CD4-positive, alpha-beta T cell treated with Interleukin-6 at 100 ng/mL for 8 hours (primary cell): ENCODE measurements around the gene LPP.
"Not testable (repeated sequence)": the region's sequence is repeated elsewhere in the genome, so short reads cannot be mapped to it uniquely, and the experiment has no call there.

Experiments
- DNase-seq: peaks from one replicate; pipeline ENCODE4 v3.0.0-alpha.2; 2020; ENCODE audit warnings: mixed read lengths, low spot score

LPP gene

DNA sequence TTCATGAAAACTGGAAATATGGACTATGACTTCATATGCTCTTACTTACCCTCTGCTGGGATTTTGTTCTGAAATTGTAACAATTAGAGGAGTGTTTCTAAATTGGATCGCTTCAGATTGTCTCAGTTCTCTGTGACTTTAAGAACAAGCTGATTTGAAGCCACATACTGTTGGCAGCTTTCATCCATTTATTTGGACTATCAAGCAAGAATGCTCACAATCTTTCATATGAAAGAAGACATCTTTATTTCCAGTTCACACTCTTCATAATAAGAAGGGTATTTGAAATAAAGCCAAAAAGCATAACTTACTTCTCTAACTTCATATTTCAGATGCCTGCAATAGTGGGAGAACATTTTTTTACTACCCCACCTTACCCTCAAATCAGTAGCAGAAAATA is 526.2 kb downstream of the LPP start:
- DNase-seq = no peak

- DNase-seq = no peak
These were observed 526.6 kb downstream of the LPP start for GRCh38 chr3:188680605-188681004.

DNA sequence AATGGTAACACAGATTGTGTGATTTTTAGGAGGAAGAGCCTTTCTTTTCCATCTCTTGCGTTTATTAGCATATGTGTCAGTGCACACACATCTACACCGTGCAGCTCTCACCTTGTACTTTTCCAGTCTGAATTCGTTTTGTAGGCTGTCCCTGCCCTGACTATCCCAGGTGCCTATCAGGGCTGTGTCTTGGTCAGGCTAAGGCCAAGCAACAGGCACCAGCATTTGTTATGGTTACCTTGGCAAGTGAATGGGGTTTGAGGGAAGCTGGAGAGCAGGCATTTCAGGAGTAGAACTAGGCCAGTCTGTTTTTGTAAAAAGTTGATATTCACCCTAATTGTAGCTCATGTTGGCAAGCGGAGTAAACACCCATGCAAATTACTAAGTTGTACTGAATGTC is 528.4 kb downstream of the LPP start:
- DNase-seq = no peak

GRCh38 chr3:188683032-188683521 is 529.1 kb downstream of the LPP start:
- no peak for DNase-seq

GRCh38 chr3:188684276-188684675 is 530.3 kb downstream of the LPP start:
- no peak for DNase-seq

DNA sequence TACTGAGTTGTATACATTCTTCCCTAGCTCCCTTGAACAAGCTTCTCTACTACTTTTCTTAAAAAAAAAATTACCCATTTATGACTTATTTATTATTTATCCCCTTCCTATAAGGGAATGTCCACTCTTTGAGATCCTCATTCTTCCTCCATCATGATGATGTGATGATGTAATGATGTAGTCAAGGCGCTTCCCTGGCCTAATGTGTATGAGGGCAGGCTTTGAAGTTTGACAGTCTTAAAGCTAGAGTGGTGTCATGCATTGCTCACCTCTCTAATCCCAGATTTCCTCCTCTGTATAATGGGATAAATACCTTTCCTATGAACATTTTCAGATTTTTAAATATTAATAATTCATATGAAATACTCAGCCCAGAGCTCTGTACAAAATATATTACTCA is 531.8 kb downstream of the LPP start:
- no peak for DNase-seq

DNA sequence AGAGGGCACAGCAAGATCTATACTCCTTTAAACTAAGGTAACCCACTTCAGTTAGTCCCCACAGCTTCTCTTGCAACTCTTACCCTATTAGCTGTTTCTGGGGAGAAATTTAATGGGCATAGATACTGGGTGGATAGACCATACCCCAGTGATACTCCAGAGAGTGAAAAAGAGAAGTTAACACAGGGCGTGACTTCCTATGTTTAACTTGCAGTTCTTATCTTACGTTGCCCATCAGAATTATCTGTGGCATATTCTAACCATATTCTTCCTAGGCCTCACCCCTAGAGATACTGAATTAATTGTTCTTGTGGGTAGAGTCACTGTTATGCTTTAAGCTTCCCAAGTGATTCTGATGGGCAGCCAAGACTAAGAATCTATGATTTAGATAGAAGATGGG is 532.4 kb downstream of the LPP start:
- DNase-seq = no peak

- no peak for DNase-seq
These were observed 533.4 kb downstream of the LPP start for GRCh38 chr3:188687389-188687788.

DNA sequence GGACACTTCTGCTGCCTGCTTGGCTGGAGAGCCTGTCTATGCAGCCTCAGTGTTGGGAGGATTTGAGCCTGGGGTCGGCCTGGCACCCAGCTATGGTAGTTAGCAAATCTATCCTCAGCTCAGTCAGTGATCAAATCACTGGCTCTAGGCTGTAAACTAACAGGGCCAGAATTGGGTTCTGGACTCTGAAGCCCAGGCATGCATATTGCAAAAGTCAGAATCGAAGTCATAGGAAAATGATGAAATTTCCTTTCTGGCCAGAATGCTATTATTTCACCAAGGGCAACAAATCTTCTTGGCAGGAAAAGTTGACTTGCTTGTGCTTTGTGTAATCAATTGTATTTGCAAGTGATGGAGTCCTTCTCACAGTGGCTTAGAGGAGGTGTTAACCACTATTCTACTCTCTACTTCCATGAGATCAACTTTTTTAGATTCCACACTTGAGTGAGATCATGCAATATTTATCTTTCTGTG is 535.2 kb downstream of the LPP start:
- no peak for DNase-seq

DNA sequence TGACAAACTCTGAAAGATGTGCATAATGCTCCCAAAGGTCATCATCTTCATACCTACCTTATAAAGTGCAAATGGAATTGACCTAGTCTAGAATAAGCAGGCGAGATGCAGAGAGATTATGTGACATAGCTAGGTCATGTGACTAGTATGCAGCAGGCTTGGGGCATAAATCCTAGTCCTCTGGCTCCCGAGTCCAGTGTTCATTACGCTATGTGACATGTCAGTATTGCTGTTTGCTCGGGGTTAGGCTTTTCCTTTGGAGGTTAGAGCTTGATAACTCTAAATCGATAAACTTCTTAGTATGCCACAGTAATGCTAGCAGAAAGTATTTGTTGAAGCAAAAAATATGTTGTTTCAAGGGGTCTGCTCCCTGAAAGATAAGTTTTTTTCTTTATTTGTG is 536.1 kb downstream of the LPP start:
- no peak for DNase-seq

- no peak for DNase-seq
These were observed 537.0 kb downstream of the LPP start for GRCh38 chr3:188691004-188691403.

GRCh38 chr3:188691665-188692064 is 537.7 kb downstream of the LPP start:
- DNase-seq = no peak

DNA sequence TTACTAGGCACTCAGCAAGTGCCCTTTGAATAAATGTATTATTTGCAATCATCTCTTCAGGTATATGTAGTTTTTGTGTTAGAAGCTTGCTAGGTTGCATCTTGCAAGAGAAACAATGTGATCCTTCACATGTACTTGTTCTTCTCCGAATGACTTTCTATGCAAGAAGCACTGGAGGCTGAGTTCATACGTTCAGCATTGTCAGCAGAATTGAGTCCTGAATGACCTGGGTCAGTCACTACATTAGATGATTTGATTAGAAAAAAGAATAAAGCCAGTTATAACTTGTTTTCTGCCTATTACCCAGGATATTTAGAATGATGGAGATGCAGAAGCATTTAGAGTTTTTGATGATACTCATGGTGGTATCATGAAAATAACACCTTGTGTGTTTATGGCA is 538.7 kb downstream of the LPP start:
- DNase-seq = no peak

GRCh38 chr3:188693435-188693834 is 539.5 kb downstream of the LPP start:
- DNase-seq = no peak

DNA sequence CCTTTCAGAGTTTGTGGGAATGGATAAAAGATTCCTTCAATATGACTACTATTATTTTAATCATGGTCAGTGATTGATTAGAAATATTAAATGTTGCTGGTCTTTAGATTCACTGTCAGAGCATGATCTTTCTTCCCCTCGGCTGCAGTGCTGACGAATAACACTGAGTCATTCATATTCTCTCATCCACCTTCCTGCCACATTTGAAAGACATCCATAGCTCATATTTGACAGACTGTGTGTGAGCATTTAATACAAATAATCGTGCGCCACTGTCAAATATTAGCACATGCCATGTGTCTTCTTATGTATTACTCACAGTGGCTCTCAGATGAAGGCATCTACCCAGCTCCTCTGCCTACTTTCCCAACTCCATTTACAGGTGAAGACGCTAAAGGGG is 541.3 kb downstream of the LPP start:
- no peak for DNase-seq

GRCh38 chr3:188697127-188697526 is 543.2 kb downstream of the LPP start:
- DNase-seq = no peak

DNA sequence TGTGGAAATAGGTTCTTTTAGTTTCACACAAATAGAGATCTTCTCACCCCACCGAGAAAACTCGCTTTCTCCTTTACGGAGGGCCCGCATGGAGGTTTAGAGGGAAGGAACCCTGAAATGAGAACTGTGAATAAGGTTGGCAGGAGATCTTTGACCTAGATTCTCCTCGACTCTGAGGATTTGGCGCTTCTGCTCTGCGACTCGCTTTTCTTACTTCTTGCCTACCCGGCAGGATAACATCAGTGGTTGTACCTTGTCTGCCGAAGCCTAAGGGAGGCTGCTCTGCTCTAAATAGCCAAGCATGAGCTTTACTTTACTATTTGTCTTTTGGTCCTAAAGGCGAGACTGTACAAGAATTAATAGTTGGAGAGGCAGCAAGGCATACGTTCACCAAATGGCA is 544.5 kb downstream of the LPP start:
- no peak for DNase-seq

DNA sequence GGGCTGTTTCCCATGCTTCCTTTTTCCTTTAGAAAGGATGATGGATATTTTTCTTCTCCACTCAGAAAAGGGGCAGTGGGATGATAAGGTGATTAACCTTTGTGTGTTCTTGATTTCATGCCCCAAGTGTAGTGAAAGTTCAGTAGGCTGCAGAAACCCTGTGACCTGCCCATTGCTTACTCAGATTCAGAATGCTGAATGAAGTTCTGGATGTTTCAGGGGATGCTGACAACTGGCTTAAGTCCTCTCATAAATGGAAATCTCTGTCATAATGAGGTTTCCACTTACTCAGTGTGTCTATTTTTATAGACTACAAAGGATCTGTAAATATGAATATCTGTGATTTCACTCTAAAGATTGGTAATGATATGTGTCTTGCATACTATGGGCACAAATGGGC is 546.5 kb downstream of the LPP start:
- DNase-seq = no peak

- no peak for DNase-seq
These were observed 547.0 kb downstream of the LPP start for GRCh38 chr3:188700918-188701317.

DNA sequence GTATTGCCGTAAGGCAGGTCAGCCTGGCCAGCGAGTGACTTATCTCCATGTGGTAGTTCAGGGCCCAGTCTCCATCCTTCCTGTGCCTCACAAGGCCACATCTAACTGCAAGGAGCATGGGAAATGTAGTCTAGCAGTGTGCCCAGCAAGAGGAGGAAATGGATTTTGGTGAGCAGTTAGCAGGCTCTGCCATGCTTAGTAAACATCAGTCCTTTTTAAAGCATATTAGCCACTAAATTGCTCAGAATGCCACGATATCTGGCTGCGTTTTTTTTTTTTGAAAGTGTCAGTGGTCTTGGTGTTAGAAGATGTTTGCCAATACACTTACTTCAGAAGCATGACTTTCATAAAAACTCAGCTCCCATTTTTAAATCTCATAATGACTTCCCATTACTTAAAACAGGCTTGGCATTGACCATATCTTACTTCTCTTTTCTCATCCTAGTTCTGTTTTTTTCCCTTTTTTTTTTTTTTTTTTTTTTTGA is 547.6 kb downstream of the LPP start:
- DNase-seq = no peak

DNA sequence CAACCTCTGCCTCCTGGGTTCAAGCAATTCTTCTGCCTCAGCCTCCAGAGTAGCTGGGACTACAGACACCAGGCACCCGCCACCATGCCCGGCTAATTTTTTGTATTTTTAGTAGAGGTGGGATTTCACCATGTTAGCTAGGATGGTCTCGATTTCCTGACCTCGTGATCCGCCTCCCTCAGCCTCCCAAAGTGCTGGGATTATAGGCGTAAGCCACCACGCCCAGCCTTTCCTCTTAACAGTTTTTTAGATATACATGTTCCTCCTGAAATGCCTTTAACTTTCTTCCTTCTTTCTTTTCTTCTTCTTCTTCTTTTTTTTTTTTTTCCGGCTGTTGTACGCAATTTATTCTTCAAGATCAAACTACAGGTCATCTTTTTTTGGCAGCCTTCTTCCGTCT is 548.1 kb downstream of the LPP start:
- DNase-seq = not testable (repeated sequence)

DNA sequence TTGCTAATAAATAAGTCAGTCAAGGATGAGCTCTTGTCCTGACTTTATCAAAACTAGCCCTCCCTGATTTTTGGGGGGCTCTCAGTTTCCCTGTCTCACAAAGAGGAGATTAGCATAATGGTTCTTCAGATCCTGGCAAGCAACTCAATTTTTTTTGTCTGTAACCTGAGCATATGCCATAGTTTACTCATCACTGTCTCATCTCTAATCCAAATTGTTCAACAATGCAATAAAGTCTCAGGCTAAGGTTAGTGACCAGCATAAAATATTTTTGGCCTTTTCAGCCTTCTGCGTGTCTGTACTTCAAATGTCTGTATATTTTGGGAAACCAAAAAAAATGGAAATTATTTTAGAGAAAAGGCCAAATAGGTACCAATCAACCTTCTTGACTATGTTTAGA is 552.2 kb downstream of the LPP start:
- no peak for DNase-seq

DNA sequence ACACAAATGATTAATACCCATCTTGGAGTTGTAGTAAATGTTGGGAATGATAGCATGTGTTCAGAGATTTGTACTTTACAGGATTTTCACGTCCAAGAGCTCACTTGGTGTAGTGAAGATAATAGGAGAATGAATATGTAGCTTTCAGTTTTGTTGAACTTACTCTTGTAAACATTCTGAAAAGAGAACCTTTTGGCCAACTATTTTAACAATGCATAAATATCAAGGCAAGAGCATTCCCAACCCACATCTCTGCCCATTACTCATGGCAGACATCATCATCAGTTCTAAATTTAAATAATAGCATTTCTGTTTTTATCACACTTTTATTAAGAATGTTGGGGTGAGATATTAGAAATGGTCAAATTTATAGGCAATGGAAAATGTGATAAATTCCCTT is 552.6 kb downstream of the LPP start:
- no peak for DNase-seq

- DNase-seq = no peak
These were observed 553.7 kb downstream of the LPP start for GRCh38 chr3:188707381-188708288.
